ENCODE measurements around the gene EPS8L3.

DNA sequence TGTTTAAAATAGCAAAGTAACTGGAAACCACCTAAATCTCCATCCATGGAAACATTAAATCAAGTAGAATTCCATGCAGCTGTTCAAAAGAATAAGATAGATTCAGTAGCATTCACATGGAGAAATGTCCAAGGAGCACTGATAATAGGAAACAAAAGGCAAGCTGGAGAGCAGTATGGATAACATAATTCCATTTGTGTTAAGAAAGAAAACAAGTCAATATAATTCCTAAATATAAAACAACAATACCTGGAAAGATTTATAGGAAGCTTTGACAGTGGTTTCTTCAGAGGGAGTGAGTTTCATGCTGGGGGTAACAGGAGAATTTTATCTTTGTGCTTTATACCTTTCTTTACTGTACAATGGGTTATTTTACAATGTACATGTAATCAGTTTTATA, 36.6 kb upstream of the EPS8L3 start:
- TF ChIP-seq, protein P1, sequence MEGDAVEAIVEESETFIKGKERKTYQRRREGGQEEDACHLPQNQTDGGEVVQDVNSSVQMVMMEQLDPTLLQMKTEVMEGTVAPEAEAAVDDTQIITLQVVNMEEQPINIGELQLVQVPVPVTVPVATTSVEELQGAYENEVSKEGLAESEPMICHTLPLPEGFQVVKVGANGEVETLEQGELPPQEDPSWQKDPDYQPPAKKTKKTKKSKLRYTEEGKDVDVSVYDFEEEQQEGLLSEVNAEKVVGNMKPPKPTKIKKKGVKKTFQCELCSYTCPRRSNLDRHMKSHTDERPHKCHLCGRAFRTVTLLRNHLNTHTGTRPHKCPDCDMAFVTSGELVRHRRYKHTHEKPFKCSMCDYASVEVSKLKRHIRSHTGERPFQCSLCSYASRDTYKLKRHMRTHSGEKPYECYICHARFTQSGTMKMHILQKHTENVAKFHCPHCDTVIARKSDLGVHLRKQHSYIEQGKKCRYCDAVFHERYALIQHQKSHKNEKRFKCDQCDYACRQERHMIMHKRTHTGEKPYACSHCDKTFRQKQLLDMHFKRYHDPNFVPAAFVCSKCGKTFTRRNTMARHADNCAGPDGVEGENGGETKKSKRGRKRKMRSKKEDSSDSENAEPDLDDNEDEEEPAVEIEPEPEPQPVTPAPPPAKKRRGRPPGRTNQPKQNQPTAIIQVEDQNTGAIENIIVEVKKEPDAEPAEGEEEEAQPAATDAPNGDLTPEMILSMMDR (IDR thresholded peaks at IDR 0.05; ENCODE audit: control extremely low read depth in 1 of 3, insufficient read depth in 1 of 3, low read depth in 1 of 3, low read length in 3 of 3) = no peak
- TF ChIP-seq CHD2 (IDR thresholded peaks at IDR 0.05; ENCODE audit: low read length) = no peak
- no peak for TF ChIP-seq RFX5 (IDR thresholded peaks at IDR 0.05; ENCODE audit: borderline replicate concordance, low read depth, low read length)
- no peak for TF ChIP-seq TEAD4 (IDR thresholded peaks at IDR 0.05; ENCODE audit: low read depth, low read length)
- TF ChIP-seq YY1 (IDR thresholded peaks at IDR 0.05; ENCODE audit: low read depth, low read length) = no peak
- no peak for TF ChIP-seq POLR2A (IDR thresholded peaks at IDR 0.05; ENCODE audit: control extremely low read depth in 1 of 2, low read depth in 2 of 2, low read length in 2 of 2)
- TF ChIP-seq JUND (IDR thresholded peaks at IDR 0.05; ENCODE audit: low read length) = no peak

Data from H1 (cell line).